Hepatic stellate cell (primary cell): ENCODE data around the gene CDCA3.
"Not testable (repeated sequence)": the region's sequence is repeated elsewhere in the genome, so short reads cannot be mapped to it uniquely, and the experiment has no call there.

Experiments used
- DNase-seq: peaks from one replicate; pipeline ENCODE4 v3.0.0; 2011; ENCODE audit warnings: low spot score

CDCA3 gene

DNA sequence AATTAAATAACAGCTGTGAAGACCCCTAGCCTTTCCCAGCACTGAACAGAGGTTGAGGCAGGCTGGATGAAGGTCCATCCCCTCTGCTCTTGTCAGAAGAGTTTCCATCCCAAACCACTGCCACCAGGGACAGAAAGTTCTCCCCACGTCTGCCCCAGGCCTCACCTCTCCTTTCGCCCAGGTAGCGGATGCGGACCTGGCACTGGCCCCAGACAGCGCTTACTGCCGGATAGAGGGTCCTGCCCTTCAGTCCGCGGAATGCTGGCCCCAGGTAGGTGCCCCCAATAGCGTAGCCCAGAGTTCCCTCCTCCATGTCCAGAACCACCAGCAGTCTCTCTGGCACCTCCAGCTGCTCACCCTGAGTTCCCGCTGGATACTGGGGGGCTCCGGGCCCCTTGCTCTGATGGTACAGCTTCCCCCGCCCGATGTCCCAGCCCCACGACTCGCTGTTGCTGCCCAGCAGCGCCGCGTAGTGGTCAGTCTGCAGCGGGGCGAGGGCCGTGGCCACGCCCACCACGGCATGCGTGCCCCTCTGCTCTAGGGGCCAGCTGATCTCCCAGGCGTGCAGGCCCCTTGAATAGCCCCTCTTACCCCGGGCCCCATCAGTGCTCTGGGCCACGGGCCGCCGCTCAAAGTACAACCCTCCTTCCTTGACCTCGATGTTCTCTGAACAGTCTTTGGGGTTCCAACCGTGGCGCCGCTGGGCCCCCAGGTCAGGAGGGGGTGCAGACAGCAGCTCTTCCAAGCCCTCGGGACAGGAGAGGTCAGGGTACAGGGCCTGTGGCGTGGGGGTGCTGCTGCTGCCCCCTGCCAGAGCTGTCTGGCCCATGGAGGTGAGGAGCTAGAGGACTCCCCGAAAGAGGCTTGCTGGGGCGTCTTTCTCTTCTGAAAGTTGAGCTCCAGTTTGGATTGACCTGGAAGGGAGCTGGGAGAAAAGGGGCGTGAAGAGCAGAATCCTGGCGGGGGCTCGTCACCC lies 21.3 kb upstream of the CDCA3 start:
- peak; percentile 90 for DNase-seq

- peak; percentile 44 for DNase-seq
Measured at GRCh38 chr12:6871052-6871957, 20.2 kb upstream of the CDCA3 start.

DNA sequence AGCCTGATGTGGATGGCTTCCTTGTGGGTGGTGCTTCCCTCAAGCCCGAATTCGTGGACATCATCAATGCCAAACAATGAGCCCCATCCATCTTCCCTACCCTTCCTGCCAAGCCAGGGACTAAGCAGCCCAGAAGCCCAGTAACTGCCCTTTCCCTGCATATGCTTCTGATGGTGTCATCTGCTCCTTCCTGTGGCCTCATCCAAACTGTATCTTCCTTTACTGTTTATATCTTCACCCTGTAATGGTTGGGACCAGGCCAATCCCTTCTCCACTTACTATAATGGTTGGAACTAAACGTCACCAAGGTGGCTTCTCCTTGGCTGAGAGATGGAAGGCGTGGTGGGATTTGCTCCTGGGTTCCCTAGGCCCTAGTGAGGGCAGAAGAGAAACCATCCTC lies 19.2 kb upstream of the CDCA3 start:
- DNase-seq = not testable (repeated sequence)

- peak; percentile 83 for DNase-seq
Measured at GRCh38 chr12:6869049-6870021, 18.2 kb upstream of the CDCA3 start.

DNA sequence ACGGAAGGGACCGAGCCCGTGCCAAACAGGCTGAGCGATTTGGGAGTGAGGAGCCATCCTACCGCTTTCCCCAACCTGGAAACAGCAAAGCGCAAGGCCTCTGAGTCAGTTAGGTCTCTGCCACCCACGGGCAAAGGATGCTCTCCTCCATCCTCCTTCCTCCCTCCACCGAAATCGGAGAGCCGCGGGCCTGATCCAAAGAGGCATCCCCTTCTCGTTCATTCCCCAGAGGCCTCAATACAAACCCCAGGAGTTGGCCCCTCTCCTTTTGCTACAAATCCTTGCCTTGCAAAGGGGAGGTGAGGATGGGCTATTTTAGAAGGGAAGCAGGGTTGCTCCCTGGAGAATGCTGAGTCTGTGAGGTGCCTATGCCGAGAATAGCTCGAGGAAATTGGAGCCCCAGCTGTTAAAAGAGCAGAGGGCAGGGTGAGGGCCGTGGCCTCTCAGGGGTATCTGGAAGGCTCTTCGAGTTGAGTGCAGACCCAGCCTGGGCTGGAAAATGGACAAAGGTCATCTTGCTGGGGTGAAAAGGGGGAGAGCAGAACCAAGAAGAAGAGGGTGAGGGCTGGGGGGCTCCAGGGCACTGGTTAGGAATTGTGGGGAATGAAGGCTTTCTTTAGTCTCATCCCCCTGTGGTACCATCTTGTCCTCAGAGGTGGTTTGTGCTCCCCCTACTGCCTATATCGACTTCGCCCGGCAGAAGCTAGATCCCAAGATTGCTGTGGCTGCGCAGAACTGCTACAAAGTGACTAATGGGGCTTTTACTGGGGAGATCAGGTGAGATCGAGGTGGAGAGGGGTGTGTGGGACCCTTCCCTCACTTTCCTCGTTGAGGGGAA lies 17.3 kb upstream of the CDCA3 start:
- peak; percentile 48 for DNase-seq

DNA sequence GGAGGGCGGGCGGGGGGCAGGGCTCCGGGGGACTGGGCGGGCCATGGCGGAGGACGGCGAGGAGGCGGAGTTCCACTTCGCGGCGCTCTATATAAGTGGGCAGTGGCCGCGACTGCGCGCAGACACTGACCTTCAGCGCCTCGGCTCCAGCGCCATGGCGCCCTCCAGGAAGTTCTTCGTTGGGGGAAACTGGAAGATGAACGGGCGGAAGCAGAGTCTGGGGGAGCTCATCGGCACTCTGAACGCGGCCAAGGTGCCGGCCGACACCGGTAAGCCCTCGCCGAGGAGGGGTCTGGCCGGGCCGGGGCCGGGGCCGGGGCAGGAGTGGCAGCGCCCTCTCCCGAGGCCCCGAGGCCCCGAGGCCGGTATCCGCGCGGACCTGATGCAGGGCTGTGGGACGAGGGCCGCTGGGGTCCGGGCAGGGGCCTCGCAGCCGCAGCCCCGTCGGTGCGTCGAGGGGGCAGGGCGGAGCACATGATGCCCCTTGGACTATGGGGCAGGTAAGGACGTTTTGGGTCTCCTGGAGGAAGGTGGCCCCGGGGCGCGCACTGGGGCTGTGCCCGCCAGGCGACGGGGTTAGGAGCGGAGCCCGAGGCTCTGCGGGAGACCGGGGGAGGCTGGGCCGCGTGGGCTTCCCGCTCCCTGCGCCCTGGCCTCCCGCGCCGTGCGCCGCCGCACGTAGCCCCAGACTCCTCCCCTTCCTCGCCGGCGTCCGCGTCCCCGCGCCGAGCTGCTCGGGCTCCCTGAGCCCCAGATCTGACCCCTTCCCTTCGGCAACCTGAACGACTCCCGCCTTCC lies 16.5 kb upstream of the CDCA3 start, which contains the start of gene TPI1:
Gene TPI1 (plus strand): TSS at position 119 of the 798 bp plus-strand sequence. CDS start 36 bp downstream, at position 155.
- DNase-seq = peak; percentile 91

- DNase-seq = peak; percentile 27
Measured at GRCh38 chr12:6866920-6867412, 15.9 kb upstream of the CDCA3 start.

DNA sequence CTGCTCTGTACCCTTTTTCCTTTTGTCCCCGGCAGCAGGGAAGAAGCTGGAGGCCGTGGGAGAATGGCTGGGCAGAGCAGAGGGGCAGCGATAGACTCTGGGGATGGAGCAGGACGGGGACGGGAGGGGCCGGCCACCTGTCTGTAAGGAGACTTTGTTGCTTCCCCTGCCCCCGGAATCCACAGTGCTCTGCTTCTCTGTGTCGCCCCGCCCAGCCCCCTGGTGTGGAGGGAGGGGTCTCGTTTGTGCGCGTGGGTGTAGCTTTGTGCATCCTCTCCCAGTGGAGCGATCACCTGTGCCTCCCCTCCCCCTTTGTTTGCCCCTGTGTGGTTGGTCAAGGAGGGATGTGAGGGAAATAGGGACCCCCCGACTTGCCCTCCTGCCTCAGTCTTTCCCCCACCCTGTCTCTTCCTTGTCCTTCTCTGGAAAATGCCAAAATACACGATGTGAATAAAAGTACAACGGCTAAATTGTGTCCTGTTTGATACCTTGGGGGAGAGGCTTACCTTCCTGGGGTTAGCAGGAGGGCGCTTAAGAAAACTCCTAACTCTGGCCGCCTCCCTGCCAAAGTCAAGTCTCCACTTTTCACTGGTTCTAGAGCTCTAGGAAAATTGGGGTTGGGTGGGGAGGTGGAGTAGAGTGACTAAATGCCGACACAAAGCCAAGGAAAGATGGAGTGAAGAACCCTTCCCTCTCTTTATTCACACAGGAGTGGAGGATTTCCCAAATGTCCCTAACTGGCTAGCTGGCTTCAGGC lies 15.3 kb upstream of the CDCA3 start:
- DNase-seq = no peak

- DNase-seq = not testable (repeated sequence)
Measured at GRCh38 chr12:6865307-6865706, 14.2 kb upstream of the CDCA3 start.

GRCh38 chr12:6863586-6864321 lies 12.7 kb upstream of the CDCA3 start:
- DNase-seq = peak; percentile 21

DNA sequence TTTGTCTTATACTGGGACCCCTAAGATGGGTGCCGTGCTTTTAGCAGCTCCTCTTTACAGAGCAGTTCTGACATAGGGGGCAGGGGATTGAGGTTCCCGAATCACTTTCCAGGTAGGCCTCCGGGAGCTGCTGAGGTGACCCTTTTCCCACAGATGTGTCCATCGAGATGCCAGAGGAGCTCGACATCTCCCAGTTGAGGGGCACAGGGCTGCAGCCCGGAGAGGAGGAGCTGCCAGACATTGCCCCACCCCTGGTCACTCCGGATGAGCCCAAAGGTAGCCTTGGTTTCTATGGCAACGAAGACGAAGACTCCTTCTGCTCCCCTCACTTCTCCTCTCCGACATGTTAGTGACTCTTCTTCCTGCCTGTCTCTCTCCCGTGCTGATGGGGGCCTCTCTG lies 11.9 kb upstream of the CDCA3 start:
- no peak for DNase-seq

- DNase-seq = no peak
Measured at GRCh38 chr12:6861391-6861790, 10.3 kb upstream of the CDCA3 start.

GRCh38 chr12:6860942-6861341 lies 9.9 kb upstream of the CDCA3 start:
- DNase-seq = no peak

GRCh38 chr12:6860116-6860515 lies 9.0 kb upstream of the CDCA3 start:
- no peak for DNase-seq

DNA sequence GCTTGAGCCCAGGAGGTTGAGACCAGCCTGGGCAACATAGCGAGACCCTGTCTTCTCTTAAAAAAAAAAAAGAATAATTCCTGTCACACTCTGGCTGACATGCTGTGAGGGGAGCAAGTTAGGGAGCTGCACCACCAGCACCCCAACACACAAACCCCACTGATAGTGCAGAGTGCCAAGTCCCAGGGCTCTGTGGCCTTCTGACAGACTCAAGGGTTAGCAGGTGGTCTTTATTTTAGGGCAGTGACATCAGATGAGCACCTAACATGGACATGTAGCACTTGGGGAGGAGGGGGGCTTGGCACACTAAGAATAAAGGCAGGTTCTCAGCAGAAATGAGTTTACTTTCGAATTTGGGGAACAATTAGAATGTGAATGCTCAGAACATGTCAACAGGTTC lies 7.7 kb upstream of the CDCA3 start:
- no peak for DNase-seq

DNA sequence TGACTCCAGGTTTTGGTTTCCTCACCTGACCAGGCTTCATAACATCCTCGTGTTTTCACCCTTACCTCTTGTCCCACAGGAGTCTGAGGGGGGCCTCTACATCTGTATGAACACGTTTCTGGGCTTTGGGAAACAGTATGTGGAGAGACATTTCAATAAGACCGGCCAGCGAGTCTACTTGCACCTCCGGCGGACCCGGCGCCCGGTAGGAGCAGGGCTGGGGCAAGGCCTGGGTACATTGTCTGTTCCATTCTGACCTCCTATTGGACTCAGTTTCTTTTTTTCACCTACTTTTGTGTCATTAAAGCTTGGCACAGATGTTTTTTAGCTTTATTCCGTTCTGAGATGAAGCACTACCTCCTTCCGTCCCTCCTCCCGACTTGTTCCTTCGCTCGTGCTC lies 4.2 kb upstream of the CDCA3 start:
- no peak for DNase-seq

- no peak for DNase-seq
Measured at GRCh38 chr12:6854036-6854435, 3.0 kb upstream of the CDCA3 start.

GRCh38 chr12:6853626-6854025 lies 2.5 kb upstream of the CDCA3 start:
- DNase-seq = no peak
